NB4 (cell line): Measurements from ENCODE around the gene VIL1.

ENCODE experiments used
- DNase-seq: peaks from one replicate; pipeline ENCODE4 v3.0.0; 2010; ENCODE audit warnings: low read depth
- H3K4me3 ChIP-seq: one replicate; pipeline ENCODE4 v1.5.1; 2011; ENCODE audit warnings: mild to moderate bottlenecking, low read depth, low read length, moderate library complexity
- CTCF ChIP-seq: IDR thresholded peaks from one replicate; pipeline ENCODE4 v1.5.1; 2012; ENCODE audit warnings: low read depth, low read length
- MAX ChIP-seq: IDR thresholded peaks from 2 replicates; pipeline ENCODE4 v1.6.1; 2011; ENCODE audit warnings: low read depth, low read length
- MYC ChIP-seq: IDR thresholded peaks from 2 replicates; pipeline ENCODE4 v1.6.1; 2011; ENCODE audit warnings: low read depth, low read length
- POLR2A ChIP-seq: IDR thresholded peaks from 2 replicates; pipeline ENCODE4 v1.6.1; 2011; ENCODE audit warnings: mild to moderate bottlenecking; ENCODE audit not compliant: insufficient read length; ENCODE audit errors: extremely low read depth

VIL1 gene

GRCh38 chr2:218378053-218378452 lies 40.9 kb upstream of the VIL1 start:
- no peak overlapping the region for H3K4me3 ChIP-seq
- TF ChIP-seq CTCF = no peak
- no peak for TF ChIP-seq MYC
- TF ChIP-seq MAX = no peak
- no peak for TF ChIP-seq POLR2A
- peak; percentile 42 for DNase-seq

- no peak for TF ChIP-seq MYC
- no peak for TF ChIP-seq POLR2A
- no peak for TF ChIP-seq MAX
- TF ChIP-seq CTCF = no peak
- H3K4me3 ChIP-seq = no peak within 1 kb of the TSS
- no peak for DNase-seq
These were observed 37.0 kb upstream of the VIL1 start, which contains the start of gene SLC11A1 for GRCh38 chr2:218381916-218382366. TSS of gene SLC11A1 (plus strand) at chr2:218382273. CDS start at chr2:218382369, 96 bp downstream.

- TF ChIP-seq POLR2A = no peak
- TF ChIP-seq MYC = no peak
- TF ChIP-seq MAX = no peak
- no peak for TF ChIP-seq CTCF
- no peak for DNase-seq
- no peak overlapping the region for H3K4me3 ChIP-seq
These were observed 36.1 kb upstream of the VIL1 start for GRCh38 chr2:218382785-218383184.

GRCh38 chr2:218383892-218384519 lies 34.9 kb upstream of the VIL1 start:
- H3K4me3 ChIP-seq = no peak overlapping the region
- DNase-seq = peak; percentile 55

GRCh38 chr2:218384975-218385374 lies 33.9 kb upstream of the VIL1 start:
- TF ChIP-seq MYC = no peak
- no peak for TF ChIP-seq POLR2A
- TF ChIP-seq CTCF = no peak
- no peak for TF ChIP-seq MAX
- H3K4me3 ChIP-seq = no peak overlapping the region
- no peak for DNase-seq

More at GRCh38 chr2:218383892-218384519, 34.9 kb upstream of the VIL1 start:
- TF ChIP-seq POLR2A (no peak), MAX (no peak), MYC (no peak), CTCF (no peak)
